Subcutaneous abdominal adipose tissue (tissue), 5 donors: Measurements from ENCODE around the gene CSF1R.

Experiments used
- H3K27ac ChIP-seq: one replicate; pipeline ENCODE4 v1.7.0; 2013; ENCODE audit warnings: low read depth, mild to moderate bottlenecking, inconsistent platforms, low read length, moderate library complexity
- H3K27me3 ChIP-seq, 5 donors: one replicate each; pipeline ENCODE4 v1.7.0; 2013; ENCODE audit warnings: low read length in 5 of 5, inconsistent platforms in 1 of 5; ENCODE audit not compliant: control insufficient read depth in 5 of 5, insufficient read depth in 4 of 5
- H3K36me3 ChIP-seq, 5 donors: one replicate each; pipeline ENCODE4 v1.7.0; 2013; ENCODE audit warnings: low read length in 5 of 5; ENCODE audit not compliant: control insufficient read depth in 5 of 5, insufficient read depth in 5 of 5
- H3K4me1 ChIP-seq, 5 donors: one replicate each; pipeline ENCODE4 v1.7.0; 2013; ENCODE audit warnings: low read length in 5 of 5, mild to moderate bottlenecking in 3 of 5, moderate library complexity in 1 of 5; ENCODE audit not compliant: control insufficient read depth in 5 of 5, insufficient read depth in 5 of 5
- H3K4me3 ChIP-seq, 5 donors: one replicate each; pipeline ENCODE4 v1.7.0; 2013; ENCODE audit warnings: low read length in 5 of 5, low read depth in 1 of 5
- H3K9ac ChIP-seq, 5 donors: one replicate each; pipeline ENCODE4 v1.7.0; 2013; ENCODE audit warnings: low read length in 5 of 5, mild to moderate bottlenecking in 4 of 5, moderate library complexity in 3 of 5
- H3K9me3 ChIP-seq, 5 donors: one replicate each; pipeline ENCODE4 v1.7.0; 2013; ENCODE audit warnings: low read length in 5 of 5; ENCODE audit not compliant: control insufficient read depth in 5 of 5
- donor health status: healthy.
- donor health status: healthy.
- donor health status: healthy.
- donor health status: healthy.
- donor health status: healthy.

CSF1R gene

GRCh38 chr5:150082374-150082773 lies 4.0 kb downstream of the CSF1R start:
- peak overlapping the region; percentile 11 for H3K27ac ChIP-seq
- H3K4me1 ChIP-seq = peaks cover 0 to 40% (median 18%) of the 10 kb centered on the region in 5 donors
- H3K27me3 ChIP-seq = no peaks in the 10 kb centered on the region
- peaks cover 0 to 30% (median 0%) of the 10 kb centered on the region in 5 donors for H3K36me3 ChIP-seq
- peak overlapping the region in 2 of 5 donors; percentile 7 to 42 for H3K9ac ChIP-seq
- H3K9me3 ChIP-seq = no peaks in the 10 kb centered on the region
- H3K4me3 ChIP-seq = peak overlapping the region in 4 of 5 donors; percentile 25 to 79 (median 54)

- peak overlapping the region in 2 of 5 donors; percentile 25 to 64 for H3K4me3 ChIP-seq
- peaks cover 0 to 40% (median 18%) of the 10 kb centered on the region in 5 donors for H3K4me1 ChIP-seq
- H3K36me3 ChIP-seq = peaks cover 0 to 37% (median 0%) of the 10 kb centered on the region in 5 donors
- H3K27me3 ChIP-seq = no peaks in the 10 kb centered on the region
- H3K9me3 ChIP-seq = no peaks in the 10 kb centered on the region
- no peak overlapping the region for H3K27ac ChIP-seq
- H3K9ac ChIP-seq = peak overlapping the region in 1 of 5 donors; percentile 25
Measured at GRCh38 chr5:150081541-150082283, 4.6 kb downstream of the CSF1R start.

- no peaks in the 10 kb centered on the region for H3K27me3 ChIP-seq
- no peak overlapping the region for H3K27ac ChIP-seq
- no peaks in the 10 kb centered on the region for H3K9me3 ChIP-seq
- peaks cover 0 to 40% (median 18%) of the 10 kb centered on the region in 5 donors for H3K4me1 ChIP-seq
- H3K36me3 ChIP-seq = peaks cover 0 to 41% (median 0%) of the 10 kb centered on the region in 5 donors
- peak overlapping the region in 1 of 5 donors; percentile 25 for H3K9ac ChIP-seq
- no peak overlapping the region for H3K4me3 ChIP-seq
Measured at GRCh38 chr5:150080696-150081435, 5.5 kb downstream of the CSF1R start.

- peaks cover 0 to 40% (median 18%) of the 10 kb centered on the region in 5 donors for H3K4me1 ChIP-seq
- no peak overlapping the region for H3K4me3 ChIP-seq
- H3K9ac ChIP-seq = no peak overlapping the region
- no peaks in the 10 kb centered on the region for H3K27me3 ChIP-seq
- H3K27ac ChIP-seq = no peak overlapping the region
- peaks cover 0 to 50% (median 0%) of the 10 kb centered on the region in 5 donors for H3K36me3 ChIP-seq
- H3K9me3 ChIP-seq = no peaks in the 10 kb centered on the region
Measured at GRCh38 chr5:150079909-150080461, 6.4 kb downstream of the CSF1R start.

- Histone ChIP-seq H3K4me3 (peak overlapping the region in 1 of 5 donors; percentile 6), H3K36me3 (peaks cover 0 to 53% (median 0%) of the 10 kb centered on the region in 5 donors), H3K9ac (peak overlapping the region in 1 of 5 donors; percentile 2), H3K27me3 (no peaks in the 10 kb centered on the region), H3K27ac (no peak overlapping the region), H3K4me1 (peaks cover 0 to 40% (median 18%) of the 10 kb centered on the region in 5 donors), H3K9me3 (no peaks in the 10 kb centered on the region)
Measured at GRCh38 chr5:150078802-150079689, 7.3 kb downstream of the CSF1R start.

- Histone ChIP-seq H3K27me3 (no peaks in the 10 kb centered on the region), H3K4me1 (peaks cover 0 to 40% (median 18%) of the 10 kb centered on the region in 5 donors), H3K36me3 (peaks cover 0 to 55% (median 0%) of the 10 kb centered on the region in 5 donors), H3K4me3 (no peak overlapping the region), H3K9ac (no peak overlapping the region), H3K9me3 (peaks cover 0 to 3% (median 0%) of the 10 kb centered on the region in 5 donors), H3K27ac (no peak overlapping the region)
Measured at GRCh38 chr5:150077996-150078801, 8.2 kb downstream of the CSF1R start.

GRCh38 chr5:150077060-150077459 lies 9.3 kb downstream of the CSF1R start:
- H3K27ac ChIP-seq = no peak overlapping the region
- H3K9ac ChIP-seq = no peak overlapping the region
- peaks cover 0 to 62% (median 0%) of the 10 kb centered on the region in 5 donors for H3K36me3 ChIP-seq
- no peak overlapping the region for H3K4me3 ChIP-seq
- peaks cover 0 to 31% (median 18%) of the 10 kb centered on the region in 5 donors for H3K4me1 ChIP-seq
- no peaks in the 10 kb centered on the region for H3K27me3 ChIP-seq
- H3K9me3 ChIP-seq = peaks cover 0 to 7% (median 0%) of the 10 kb centered on the region in 5 donors

GRCh38 chr5:150075806-150076205 lies 10.5 kb downstream of the CSF1R start:
- no peak overlapping the region for H3K9ac ChIP-seq
- no peaks in the 10 kb centered on the region for H3K27me3 ChIP-seq
- H3K27ac ChIP-seq = no peak overlapping the region
- H3K4me1 ChIP-seq = peaks cover 0 to 20% (median 11%) of the 10 kb centered on the region in 5 donors
- H3K4me3 ChIP-seq = no peak overlapping the region
- peaks cover 0 to 7% (median 0%) of the 10 kb centered on the region in 5 donors for H3K9me3 ChIP-seq
- peaks cover 0 to 62% (median 0%) of the 10 kb centered on the region in 5 donors for H3K36me3 ChIP-seq
